ENCODE results near the gene DAD1. TPM values are rescaled to one million over a fixed set of nuclear protein-coding genes. Genes with fewer than 3 reads are reported as not detected.
"Not testable (repeated sequence)": the region's sequence is repeated elsewhere in the genome, so short reads cannot be mapped to it uniquely, and the experiment has no call there.

Gene DAD1
- total RNA-seq, 2 experiments from 2014 or later: 130 to 147 TPM

DNA sequence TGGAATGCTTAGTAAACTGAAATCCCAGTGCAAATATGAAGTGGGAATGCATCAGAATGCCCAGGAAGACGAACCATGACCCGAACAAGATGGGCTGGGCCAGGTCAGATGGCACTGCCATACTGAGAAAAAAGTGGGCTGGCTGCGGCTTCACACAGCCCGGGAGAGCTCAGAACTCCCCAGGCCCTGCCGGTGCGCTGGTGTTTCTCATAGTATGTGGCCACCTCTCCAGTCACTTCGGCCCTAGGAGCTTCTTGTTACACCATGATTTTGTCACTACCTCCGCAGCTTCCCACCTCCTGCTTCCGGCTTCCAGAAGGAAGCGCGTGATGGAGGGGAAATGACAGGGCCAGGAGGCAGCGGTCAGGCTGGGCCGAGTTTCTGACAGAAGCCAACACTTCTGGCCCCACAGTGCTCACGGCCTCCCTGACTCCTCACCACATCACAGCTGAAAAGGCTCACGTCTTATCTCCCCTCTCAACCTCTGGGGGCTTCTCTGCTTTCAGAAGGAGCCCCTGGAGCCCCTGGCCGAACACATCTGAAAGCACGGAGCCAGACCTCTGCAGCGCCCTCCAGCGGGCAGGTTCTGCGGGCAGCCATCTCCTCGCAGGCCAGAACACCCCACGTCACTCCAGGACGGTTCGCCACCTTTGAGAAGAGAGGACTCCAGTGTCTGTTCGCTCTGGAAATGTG is 30.7 kb downstream of the DAD1 start:
- Mint-ChIP-seq H3K4me3 (peak overlapping the region; percentile 76), H3K36me3 (ENCODE audit: low read depth) (peaks cover 46% of the 10 kb centered on the region), H3K4me1 (ENCODE audit: low read depth) (peaks cover 90% of the 10 kb centered on the region), H3K27ac (peak overlapping the region; percentile 97), H3K9me3 (ENCODE audit: insufficient read depth) (no peaks in the 10 kb centered on the region), H3K27me3 (ENCODE audit: low read depth) (no peaks in the 10 kb centered on the region)
- ChIA-PET CTCF (interaction anchor here (0.7 to 5.9 kb wide), 23 partner anchors 9 to 939 kb away, joined by 3 to 463 read pairs (median 4); partner anchors contain the start of genes DAD1 and OXA1L), POLR2A (interaction anchor here (0.7 to 13.5 kb wide), 8 partner anchors 9 to 46 kb away, joined by 3 to 232 read pairs (median 4); no protein-coding TSS in a partner anchor)
- ATAC-seq (no peak), DNase-seq (peak; percentile 84)

DNA sequence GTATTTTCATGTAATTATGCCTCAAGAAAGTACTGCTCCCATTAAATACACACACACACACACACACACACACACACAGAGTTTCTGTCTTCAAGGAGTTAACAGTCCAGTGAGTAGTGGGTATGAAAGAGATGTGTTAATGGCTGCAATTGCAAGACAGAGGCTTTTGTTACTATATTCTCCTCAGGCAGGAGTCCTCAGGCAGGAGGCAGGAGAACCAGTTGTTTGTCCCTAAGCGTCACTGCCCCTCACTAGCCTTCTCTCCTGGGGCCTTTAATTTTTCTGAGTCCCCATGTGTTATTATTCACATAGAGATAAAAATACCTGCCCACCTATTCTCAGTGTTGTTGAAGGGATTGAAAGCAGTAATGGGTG is 31.2 kb downstream of the DAD1 start:
- peak overlapping the region; percentile 76 for H3K4me3 Mint-ChIP-seq
- peak overlapping the region; percentile 97 for H3K27ac Mint-ChIP-seq
- ATAC-seq: no peak
- no peaks in the 10 kb centered on the region for H3K9me3 Mint-ChIP-seq (ENCODE audit: insufficient read depth)
- CTCF ChIA-PET: interaction anchor here (0.7 to 5.9 kb wide), 23 partner anchors 9 to 938 kb away, joined by 3 to 463 read pairs (median 4); partner anchors contain the start of genes DAD1 and OXA1L
- peaks cover 49% of the 10 kb centered on the region for H3K36me3 Mint-ChIP-seq (ENCODE audit: low read depth)
- H3K27me3 Mint-ChIP-seq (ENCODE audit: low read depth): no peaks in the 10 kb centered on the region
- no peak for DNase-seq
- peaks cover 90% of the 10 kb centered on the region for H3K4me1 Mint-ChIP-seq (ENCODE audit: low read depth)
- POLR2A ChIA-PET: interaction anchor here (0.7 to 13.5 kb wide), 8 partner anchors 9 to 46 kb away, joined by 3 to 232 read pairs (median 4); no protein-coding TSS in a partner anchor

DNA sequence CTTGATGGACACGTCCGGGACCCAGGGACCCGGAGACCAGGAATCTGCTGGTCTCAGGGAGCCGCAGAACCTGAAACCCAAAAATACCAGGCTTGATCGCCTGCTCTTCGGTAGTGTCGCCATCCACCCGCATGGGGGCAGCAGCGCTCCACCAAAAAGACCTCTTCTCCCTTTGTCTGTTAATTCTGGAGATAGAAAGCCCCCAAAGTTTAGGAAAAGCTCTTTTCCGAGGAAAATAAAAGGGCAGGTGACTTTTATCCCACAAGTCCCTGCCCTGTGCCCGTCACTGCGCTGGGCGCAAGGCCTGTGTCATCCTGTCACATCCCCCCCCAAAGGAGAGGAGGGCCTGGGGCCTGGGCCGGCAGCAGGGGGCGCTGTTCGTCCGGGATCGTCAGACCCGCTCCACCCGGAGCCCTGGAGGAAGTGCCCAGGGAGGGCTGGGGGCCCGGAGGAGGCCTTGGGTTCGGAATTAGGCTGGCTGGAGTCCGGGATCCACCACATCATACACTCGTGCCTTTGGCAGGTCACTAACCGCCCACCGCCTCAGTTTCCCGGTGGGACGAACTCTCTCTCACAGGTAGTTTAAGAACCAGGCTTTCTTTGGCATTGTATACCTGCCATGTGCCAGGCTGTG is 31.9 kb downstream of the DAD1 start:
- peak; percentile 24 for ATAC-seq
- CTCF ChIA-PET: interaction anchor here (0.6 to 13.0 kb wide), 50 partner anchors 9 to 935 kb away, joined by 3 to 523 read pairs (median 6); partner anchors contain the start of genes DAD1 and OXA1L
- Mint-ChIP-seq H3K36me3 (ENCODE audit: low read depth) (peaks cover 53% of the 10 kb centered on the region), H3K27ac (peak overlapping the region; percentile 97), H3K27me3 (ENCODE audit: low read depth) (no peaks in the 10 kb centered on the region), H3K4me1 (ENCODE audit: low read depth) (peaks cover 90% of the 10 kb centered on the region), H3K9me3 (ENCODE audit: insufficient read depth) (no peaks in the 10 kb centered on the region), H3K4me3 (peak overlapping the region; percentile 76)
- POLR2A ChIA-PET: interaction anchor here (0.5 to 13.3 kb wide), 28 partner anchors 9 to 843 kb away, joined by 3 to 541 read pairs (median 6); partner anchors contain the start of genes DAD1, PRMT5 and RBM23
- peak; percentile 94 for DNase-seq

DNA sequence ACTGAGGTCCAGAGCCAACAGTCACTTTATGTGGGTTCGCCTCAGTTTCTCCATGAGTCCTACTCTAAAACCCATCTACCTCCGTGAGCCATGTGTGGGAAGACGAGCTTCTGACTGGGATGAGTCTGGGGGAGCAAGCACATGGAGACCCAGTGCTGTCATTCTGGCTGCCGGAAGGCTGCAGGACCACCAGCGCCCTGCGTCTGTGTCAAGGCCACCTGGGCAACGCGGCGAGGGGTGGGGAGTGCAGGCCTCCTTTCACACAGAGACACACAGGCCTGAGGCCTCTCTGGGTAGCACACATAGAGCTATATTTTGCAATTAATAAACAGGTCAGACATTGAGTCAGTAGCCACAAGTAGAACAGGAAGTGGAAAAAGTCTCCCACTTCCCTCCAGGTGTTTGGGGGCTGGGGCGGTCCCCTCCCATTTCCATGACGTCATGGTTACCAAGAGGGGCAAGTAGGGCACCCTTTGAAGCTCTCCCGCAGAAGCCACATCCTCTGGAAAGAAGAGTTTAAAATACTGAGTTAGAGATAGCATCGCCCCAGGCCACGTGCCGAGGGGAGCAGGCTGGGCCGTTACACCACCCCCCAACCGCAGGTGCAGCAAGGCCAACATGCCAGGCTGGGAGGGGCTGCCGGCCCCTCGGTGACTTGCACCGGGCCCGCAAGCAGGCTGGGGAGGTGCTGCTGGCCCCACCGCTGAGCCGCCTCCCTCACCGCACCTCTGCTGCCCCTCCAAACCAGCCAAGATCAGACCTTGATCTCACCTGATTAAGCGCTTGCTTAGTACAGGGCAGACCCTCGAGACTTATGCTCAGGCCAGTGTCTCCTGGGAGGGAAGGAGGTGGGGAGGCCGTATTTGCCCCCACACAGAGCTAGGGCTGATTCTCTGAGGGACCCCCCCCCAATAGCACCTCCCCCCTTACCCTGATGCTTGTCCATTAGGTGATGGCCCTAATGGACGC is 32.7 kb downstream of the DAD1 start:
- ATAC-seq (peak; percentile 66), DNase-seq (peak; percentile 100)
- H3K36me3 Mint-ChIP-seq (ENCODE audit: low read depth): peaks cover 61% of the 10 kb centered on the region
- peak overlapping the region; percentile 76 for H3K4me3 Mint-ChIP-seq
- ChIA-PET CTCF (interaction anchor here (0.5 to 13.0 kb wide), 61 partner anchors 10 to 1032 kb away, joined by 3 to 523 read pairs (median 5); partner anchors contain the start of genes DAD1, OXA1L and RBM23), POLR2A (interaction anchor here (0.5 to 13.3 kb wide), 49 partner anchors 10 to 914 kb away, joined by 3 to 541 read pairs (median 5); partner anchors contain the start of genes DAD1, PRMT5 and RBM23)
- H3K9me3 Mint-ChIP-seq (ENCODE audit: insufficient read depth): no peaks in the 10 kb centered on the region
- peaks cover 90% of the 10 kb centered on the region for H3K4me1 Mint-ChIP-seq (ENCODE audit: low read depth)
- H3K27me3 Mint-ChIP-seq (ENCODE audit: low read depth): no peaks in the 10 kb centered on the region
- peak overlapping the region; percentile 97 for H3K27ac Mint-ChIP-seq

DNA sequence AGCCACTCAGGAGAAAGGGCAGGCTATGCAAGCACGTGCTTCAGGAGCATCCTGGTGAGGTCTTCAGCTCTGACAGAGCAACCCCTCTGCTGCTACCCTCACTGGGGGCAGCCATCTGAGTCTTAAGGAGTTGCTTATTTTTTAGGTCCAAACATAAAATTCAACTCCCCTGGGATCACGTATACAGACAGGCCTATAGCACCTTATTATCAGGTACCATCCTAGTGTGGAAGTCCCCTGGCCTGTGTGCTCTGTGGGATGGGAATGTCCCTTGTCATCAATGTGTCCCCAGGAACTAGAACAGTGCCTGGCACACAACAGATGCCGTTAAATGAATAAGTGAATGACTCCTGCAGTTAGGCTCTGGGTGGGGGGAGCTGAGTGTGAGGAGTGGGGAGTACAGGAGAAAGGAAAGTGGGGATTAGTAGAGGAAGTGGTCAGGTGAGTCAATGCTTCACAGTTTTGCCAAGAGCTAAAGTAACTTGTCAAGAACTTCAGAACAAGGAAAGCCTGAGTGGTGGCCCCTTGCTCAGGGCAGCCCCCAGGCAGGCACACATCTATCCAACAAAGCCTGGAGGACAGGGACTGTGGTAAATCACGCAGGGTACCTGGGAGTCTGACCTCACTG is 33.5 kb downstream of the DAD1 start:
- ATAC-seq: peak; percentile 18
- H3K36me3 Mint-ChIP-seq (ENCODE audit: low read depth): peaks cover 69% of the 10 kb centered on the region
- peaks cover 90% of the 10 kb centered on the region for H3K4me1 Mint-ChIP-seq (ENCODE audit: low read depth)
- peak; percentile 71 for DNase-seq
- CTCF ChIA-PET: interaction anchor here (0.5 to 13.0 kb wide), 42 partner anchors 9 to 832 kb away, joined by 3 to 523 read pairs (median 7); partner anchors contain the start of genes DAD1, OXA1L and RBM23
- H3K27ac Mint-ChIP-seq: peak overlapping the region; percentile 97
- POLR2A ChIA-PET: interaction anchor here (0.6 to 13.3 kb wide), 43 partner anchors 9 to 913 kb away, joined by 3 to 541 read pairs (median 5); partner anchors contain the start of gene DAD1
- H3K4me3 Mint-ChIP-seq: peak overlapping the region; percentile 76
- no peaks in the 10 kb centered on the region for H3K9me3 Mint-ChIP-seq (ENCODE audit: insufficient read depth)
- H3K27me3 Mint-ChIP-seq (ENCODE audit: low read depth): no peaks in the 10 kb centered on the region

DNA sequence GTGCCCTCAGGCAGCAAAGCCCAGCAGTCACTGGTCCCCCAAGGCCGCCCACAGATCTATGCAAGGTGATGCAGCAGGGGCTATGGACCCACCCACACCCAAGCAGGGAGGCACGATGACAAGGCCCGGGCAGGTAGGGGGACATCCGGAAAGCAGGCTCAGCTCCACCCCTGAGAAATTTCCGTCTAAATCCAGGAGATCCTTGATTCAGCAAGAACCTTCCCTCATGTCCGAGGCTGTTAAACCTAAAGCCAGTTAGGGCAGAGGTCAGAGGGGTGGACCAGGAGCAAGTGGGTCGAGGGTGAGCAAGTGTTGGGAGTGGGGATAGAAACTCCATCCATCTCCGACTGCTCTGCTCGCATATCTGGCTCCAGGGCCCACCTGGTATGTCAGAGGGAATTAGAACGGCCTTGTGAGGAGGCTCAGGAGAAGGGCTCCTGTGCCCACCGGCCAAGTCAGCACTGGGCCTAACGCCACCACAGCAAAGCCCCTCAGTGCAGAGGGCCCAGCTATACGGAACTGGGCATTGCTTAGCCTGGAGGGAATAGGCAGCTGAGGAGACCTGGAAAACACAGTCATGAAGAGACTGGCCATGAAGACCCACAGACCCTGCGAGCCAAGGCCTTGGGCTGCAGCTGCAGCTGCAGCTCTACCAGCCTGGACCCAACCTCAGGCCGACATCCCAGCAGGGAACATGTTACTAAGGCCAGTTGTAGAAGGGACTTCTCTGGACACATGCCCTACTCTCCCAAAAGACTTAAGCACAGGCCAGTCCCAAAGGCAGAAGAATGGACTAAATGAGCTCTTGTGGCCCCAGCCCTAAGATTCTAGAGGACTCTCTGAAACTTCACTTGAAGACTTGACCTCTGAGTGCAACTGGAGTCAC is 34.3 kb downstream of the DAD1 start:
- H3K4me3 Mint-ChIP-seq: peak overlapping the region; percentile 76
- H3K36me3 Mint-ChIP-seq (ENCODE audit: low read depth): peaks cover 72% of the 10 kb centered on the region
- no peaks in the 10 kb centered on the region for H3K27me3 Mint-ChIP-seq (ENCODE audit: low read depth)
- no peak for ATAC-seq
- H3K4me1 Mint-ChIP-seq (ENCODE audit: low read depth): peaks cover 90% of the 10 kb centered on the region
- CTCF ChIA-PET: interaction anchor here (0.8 to 13.0 kb wide), 20 partner anchors 8 to 641 kb away, joined by 3 to 523 read pairs (median 14); partner anchors contain the start of gene OXA1L
- H3K9me3 Mint-ChIP-seq (ENCODE audit: insufficient read depth): no peaks in the 10 kb centered on the region
- POLR2A ChIA-PET: interaction anchor here (0.8 to 13.3 kb wide), 24 partner anchors 8 to 912 kb away, joined by 3 to 541 read pairs (median 7); partner anchors contain the start of gene DAD1
- peak; percentile 63 for DNase-seq
- H3K27ac Mint-ChIP-seq: peak overlapping the region; percentile 97

DNA sequence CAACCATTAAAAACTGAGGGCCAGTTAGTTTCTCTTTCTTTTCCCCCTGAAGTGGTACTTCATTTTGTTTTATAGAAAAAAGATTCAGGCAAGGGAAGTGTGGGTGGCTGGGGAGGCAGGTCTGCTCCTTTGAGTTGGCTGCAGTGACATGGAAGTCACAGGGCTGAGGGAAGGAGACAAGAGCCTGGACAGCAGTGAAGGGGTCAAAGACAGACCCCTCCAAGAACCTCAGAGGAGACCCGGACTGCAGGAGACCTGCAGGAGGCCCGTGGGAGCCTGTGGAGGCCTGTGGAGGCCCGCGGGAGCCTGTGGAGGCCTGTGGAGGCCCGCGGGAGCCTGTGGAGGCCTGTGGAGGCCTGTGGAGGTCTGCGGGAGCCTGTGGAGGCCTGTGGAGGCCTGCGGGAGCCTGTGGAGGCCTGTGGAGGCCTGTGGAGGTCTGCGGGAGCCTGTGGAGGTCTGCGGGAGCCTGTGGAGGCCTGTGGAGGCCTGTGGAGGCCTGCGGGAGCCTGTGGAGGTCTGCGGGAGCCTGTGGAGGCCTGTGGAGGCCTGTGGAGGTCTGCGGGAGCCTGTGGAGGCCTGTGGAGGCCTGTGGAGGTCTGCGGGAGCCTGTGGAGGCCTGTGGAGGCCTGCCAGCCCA is 35.0 kb downstream of the DAD1 start:
- Mint-ChIP-seq H3K36me3 (ENCODE audit: low read depth) (peaks cover 75% of the 10 kb centered on the region), H3K4me3 (peak overlapping the region; percentile 76), H3K4me1 (ENCODE audit: low read depth) (peaks cover 90% of the 10 kb centered on the region), H3K27ac (peak overlapping the region; percentile 98)
- not testable (repeated sequence) for DNase-seq; H3K9me3 Mint-ChIP-seq (ENCODE audit: insufficient read depth); H3K27me3 Mint-ChIP-seq (ENCODE audit: low read depth); ATAC-seq
- CTCF ChIA-PET: interaction anchor here (1.1 to 13.0 kb wide), 8 partner anchors 12 to 694 kb away, joined by 3 to 523 read pairs (median 17); no protein-coding TSS in a partner anchor
- POLR2A ChIA-PET: interaction anchor here (0.7 to 13.3 kb wide), 9 partner anchors 7 to 608 kb away, joined by 3 to 541 read pairs (median 76); partner anchors contain the start of gene DAD1

DNA sequence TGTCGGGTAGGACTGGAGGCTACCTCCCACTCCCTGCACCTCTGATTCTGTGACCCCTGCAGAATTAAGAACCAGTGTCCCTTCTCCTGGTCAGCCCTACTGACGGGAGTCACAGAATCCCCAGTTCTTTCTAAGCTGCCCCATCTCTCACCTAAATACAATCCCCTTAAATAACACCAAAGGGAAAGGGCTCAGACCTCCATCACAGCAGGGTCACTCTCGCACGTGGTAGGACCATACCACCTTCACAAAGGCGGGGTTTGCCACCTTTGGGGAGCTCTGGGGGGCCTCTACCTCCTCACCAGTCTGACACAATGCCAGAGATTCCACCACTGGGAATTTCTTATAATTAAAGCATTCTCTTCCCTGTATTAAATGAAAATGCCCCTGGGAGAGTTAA is 35.6 kb downstream of the DAD1 start:
- POLR2A ChIA-PET: interaction anchor here (0.7 to 13.3 kb wide), 11 partner anchors 9 to 841 kb away, joined by 3 to 541 read pairs (median 8); no protein-coding TSS in a partner anchor
- H3K36me3 Mint-ChIP-seq (ENCODE audit: low read depth): peaks cover 74% of the 10 kb centered on the region
- H3K27ac Mint-ChIP-seq: peak overlapping the region; percentile 98

DNA sequence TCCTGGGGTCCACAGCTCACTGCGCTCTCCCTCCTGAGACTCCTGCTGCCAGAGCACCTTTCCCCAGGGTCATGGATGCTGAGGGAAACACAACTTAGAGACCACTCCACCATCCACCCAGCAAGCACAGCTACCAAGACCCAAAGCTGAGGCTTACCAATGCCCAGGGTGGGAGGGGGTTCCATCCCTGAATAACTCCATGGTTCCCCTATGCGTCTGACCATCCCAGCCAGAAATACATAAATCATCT is 36.3 kb downstream of the DAD1 start:
- peaks cover 89% of the 10 kb centered on the region for H3K4me1 Mint-ChIP-seq (ENCODE audit: low read depth)
- ATAC-seq (no peak), DNase-seq (no peak)
- H3K9me3 Mint-ChIP-seq (ENCODE audit: insufficient read depth): no peaks in the 10 kb centered on the region
- H3K27me3 Mint-ChIP-seq (ENCODE audit: low read depth): no peaks in the 10 kb centered on the region
- peak overlapping the region; percentile 98 for H3K27ac Mint-ChIP-seq
- H3K36me3 Mint-ChIP-seq (ENCODE audit: low read depth): peaks cover 79% of the 10 kb centered on the region
- ChIA-PET POLR2A (interaction anchor here (0.9 to 13.3 kb wide), 12 partner anchors 8 to 840 kb away, joined by 3 to 541 read pairs (median 6); partner anchors contain the start of gene DAD1), CTCF (interaction anchor here (0.7 to 13.0 kb wide), 13 partner anchors 13 to 804 kb away, joined by 3 to 523 read pairs (median 4); no protein-coding TSS in a partner anchor)
- peak overlapping the region; percentile 76 for H3K4me3 Mint-ChIP-seq

More for the DNA sequence above, 35.6 kb downstream of the DAD1 start:
- DNase-seq (no peak), ATAC-seq (no peak)
- CTCF ChIA-PET: interaction anchor here (1.1 to 13.0 kb wide), 11 partner anchors 13 to 805 kb away, joined by 3 to 523 read pairs (median 4); no protein-coding TSS in a partner anchor
- Mint-ChIP-seq H3K9me3 (ENCODE audit: insufficient read depth) (no peaks in the 10 kb centered on the region), H3K27me3 (ENCODE audit: low read depth) (no peaks in the 10 kb centered on the region), H3K4me3 (peak overlapping the region; percentile 76), H3K4me1 (ENCODE audit: low read depth) (peaks cover 89% of the 10 kb centered on the region)
